ENCODE results near the gene ZDHHC9.
"Not testable (repeated sequence)": the region's sequence is repeated elsewhere in the genome, so short reads cannot be mapped to it uniquely, and the experiment has no call there.

The ZDHHC9 gene
- total RNA-seq, result 3.9 reads per million, percentile 15 among the genes with 10 or more reads in this experiment

- peak; percentile 76 for DNase-seq
Observed at GRCh38 chrX:129843459-129844306, at the start of gene ZDHHC9. ZDHHC9 (minus strand) TSS chrX:129843886; CDS start chrX:129841945, 1,941 bp downstream.

- DNase-seq, result no peak
Observed at GRCh38 chrX:129877401-129877800, 33.7 kb upstream of the ZDHHC9 start.

GRCh38 chrX:129876771-129877305, 33.2 kb upstream of the ZDHHC9 start:
- no peak for DNase-seq

- DNase-seq, result no peak
Observed at GRCh38 chrX:129875669-129876068, 32.0 kb upstream of the ZDHHC9 start.

DNA sequence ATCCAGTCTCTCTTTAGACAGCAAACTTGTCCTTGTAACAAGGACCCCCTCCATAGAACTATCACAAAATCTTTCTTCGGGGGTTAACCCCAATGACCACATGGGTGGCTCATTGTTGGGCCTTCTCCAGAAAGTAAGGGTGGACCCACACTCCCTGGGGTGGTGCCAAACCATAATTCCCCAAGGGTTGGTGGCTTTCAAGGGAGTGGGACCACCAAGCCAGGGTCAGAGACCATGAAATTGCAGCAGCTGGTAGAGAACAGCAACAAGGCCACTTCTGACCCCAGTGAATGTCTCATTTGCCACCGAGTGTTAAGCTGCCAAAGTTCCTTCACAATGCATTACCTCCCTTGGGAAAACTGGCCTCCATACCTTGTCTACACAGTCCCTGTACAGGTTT, 28.8 kb upstream of the ZDHHC9 start:
- DNase-seq, result no peak

DNA sequence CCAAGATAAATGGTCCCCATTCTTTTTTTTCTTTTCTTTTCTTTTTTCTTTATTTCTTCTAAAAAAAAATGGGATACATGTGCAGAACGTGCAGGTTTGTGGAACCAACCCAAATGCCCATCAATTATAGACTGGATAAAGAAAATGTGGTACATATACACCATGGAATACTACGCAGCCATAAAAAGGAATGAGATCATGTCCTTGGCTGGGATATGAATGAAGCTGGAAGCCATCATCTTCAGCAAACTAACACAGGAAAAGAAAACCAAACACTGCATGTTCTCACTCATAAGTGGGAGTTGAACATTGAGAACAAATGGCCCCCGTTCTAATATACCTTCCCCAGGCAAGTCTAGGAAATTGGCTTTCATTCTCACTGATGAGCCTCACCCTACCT, 22.6 kb upstream of the ZDHHC9 start:
- DNase-seq, result not testable (repeated sequence)

DNA sequence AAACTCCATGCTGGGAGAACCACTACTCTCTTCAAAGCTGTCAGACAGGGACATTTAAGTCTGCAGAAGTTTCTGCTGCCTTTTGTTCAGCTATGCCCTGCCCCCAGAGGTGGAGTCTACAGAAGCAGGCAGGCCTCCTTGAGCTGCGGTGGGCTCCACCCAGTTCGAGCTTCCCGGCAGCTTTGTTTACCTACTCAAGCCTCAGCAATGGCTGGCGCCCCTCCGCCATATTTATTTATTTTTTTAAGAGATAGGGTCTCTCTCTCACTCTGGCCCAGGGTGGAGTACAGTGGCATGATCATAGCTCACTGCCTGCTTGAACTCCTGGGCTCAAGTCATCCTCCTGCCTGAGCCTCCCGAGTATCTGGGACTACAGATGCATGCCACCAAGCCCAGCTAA, 15.4 kb upstream of the ZDHHC9 start:
- DNase-seq, result not testable (repeated sequence)

- DNase-seq, result not testable (repeated sequence)
Observed at GRCh38 chrX:129851825-129852224, 8.1 kb upstream of the ZDHHC9 start.

- no peak for DNase-seq
Observed at GRCh38 chrX:129846716-129847115, 3.0 kb upstream of the ZDHHC9 start.

DNA sequence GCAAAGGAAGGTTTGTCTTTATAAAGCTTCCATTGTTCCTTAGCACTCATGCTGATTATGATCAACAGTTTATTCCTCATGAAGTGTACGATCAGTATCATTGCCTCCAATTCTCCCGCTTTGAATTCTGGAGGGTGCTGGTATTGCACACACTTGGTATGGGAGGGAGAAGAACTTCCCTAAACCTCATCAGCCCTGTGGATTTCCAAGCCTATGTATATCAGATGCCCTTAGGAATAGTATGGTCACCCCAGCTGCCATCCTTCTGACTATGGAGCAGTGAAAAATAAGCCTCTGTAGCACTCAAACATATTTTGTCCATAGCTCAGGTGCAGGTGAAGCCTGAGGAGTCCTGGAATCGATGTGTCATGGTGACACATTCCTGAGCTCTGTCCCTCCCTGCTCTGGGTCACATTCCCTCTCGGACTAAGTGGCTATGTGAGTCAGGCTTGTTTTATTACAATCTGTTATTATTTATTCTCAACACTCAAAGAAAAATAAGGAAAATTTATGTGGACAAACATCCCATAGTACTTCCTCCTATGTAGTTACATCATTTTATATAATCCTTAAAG, 2.0 kb upstream of the ZDHHC9 start:
- DNase-seq, result no peak

GRCh38 chrX:129843209-129843458, 552 bp downstream of the ZDHHC9 start:
- DNase-seq, result no peak

- no peak for DNase-seq
Observed at GRCh38 chrX:129842510-129843208, 1.0 kb downstream of the ZDHHC9 start.

DNA sequence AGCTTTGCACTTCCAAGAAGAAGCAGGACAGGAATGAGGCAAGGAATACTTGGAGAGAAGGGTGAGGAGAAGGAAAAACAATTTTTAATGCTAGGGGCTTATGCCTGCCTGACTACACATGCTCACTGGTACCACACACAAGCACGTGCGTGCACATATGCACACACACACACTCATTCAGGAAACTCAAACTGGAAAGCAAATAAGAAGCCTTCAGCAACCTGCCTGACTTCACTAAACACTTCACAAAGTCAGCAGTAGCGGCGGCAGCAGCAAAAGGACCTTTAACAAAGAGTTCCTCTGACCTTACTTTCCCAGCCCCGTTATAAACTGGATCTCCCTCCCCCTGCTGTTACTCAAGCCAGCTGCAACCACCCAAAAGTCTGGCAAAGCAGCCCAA, 3.3 kb downstream of the ZDHHC9 start:
- no peak for DNase-seq

DNA sequence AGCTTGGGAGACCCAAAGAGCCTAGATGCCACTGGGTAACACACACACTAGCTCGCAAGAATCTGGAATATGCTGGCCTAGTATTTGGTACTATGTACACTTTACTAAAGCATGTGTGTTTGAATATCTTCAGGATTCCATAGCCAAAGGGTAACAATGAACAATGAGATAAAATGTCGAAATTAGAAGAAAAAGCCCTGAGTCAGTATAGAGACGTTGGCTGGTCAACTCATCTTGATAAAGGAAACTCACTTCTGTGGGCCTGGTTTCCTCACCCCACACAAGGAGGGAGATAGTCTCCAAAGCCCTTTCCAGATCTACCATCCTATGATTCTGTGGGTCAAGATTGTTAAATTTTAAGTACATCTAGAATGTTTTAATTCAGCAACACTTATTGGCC, 6.9 kb downstream of the ZDHHC9 start:
- DNase-seq, result no peak

GRCh38 chrX:129833153-129833990, 10.3 kb downstream of the ZDHHC9 start:
- no peak for DNase-seq

DNA sequence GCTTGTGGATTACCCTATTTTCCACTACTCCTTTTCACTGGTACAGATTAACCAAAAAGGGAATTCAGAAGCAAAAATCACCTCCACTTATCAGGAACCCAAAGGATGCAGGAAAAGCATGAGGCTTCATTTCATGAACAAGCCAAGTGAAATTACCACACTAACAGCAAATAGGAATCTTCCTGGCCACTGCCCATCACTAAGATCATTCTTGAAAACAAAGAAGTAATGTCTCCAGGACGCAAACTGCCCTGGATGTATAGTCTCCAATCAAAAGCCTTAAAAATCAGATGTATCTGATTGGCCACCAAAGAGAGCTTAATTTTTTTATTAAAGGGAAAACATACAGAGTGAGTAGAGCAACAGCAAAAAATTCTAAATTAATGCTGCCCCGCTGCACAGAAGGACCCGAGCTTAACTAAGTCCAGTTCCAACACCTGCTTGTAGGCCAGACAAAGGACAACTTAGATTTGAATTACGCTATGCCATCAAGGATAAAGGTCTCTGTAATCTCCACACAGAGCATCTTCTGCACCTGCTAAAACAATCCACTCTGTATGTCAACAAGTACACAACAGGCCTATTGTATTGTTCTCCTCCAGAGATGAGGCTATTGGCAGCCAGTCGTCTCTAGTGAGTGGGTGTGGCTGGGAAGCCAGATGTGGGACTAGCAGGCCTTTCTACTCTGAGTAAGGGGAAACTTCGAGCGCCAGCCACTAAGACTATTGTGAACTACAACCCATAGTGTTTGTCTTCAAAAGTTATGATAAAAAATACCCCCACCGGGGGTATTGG, 12.4 kb downstream of the ZDHHC9 start:
- no peak for DNase-seq

DNA sequence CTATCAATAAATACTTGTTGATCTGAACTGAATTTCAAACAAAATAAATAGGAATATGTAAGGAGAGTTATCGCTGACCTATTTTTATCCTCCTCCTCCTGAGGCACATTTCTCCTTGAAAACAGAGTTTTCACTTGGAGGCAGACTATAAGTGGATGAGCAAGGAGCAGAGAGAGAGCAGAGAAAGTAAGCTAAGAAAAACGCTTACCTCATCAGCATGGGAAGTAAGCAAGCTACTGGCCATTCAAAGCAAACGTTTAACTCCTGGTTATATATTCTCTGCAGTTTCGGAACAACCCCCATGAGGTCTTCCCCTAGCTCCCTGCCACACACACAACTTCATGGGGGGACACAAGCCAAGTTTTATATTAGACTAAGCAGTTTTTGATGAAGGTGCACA, 13.2 kb downstream of the ZDHHC9 start:
- DNase-seq, result no peak

DNA sequence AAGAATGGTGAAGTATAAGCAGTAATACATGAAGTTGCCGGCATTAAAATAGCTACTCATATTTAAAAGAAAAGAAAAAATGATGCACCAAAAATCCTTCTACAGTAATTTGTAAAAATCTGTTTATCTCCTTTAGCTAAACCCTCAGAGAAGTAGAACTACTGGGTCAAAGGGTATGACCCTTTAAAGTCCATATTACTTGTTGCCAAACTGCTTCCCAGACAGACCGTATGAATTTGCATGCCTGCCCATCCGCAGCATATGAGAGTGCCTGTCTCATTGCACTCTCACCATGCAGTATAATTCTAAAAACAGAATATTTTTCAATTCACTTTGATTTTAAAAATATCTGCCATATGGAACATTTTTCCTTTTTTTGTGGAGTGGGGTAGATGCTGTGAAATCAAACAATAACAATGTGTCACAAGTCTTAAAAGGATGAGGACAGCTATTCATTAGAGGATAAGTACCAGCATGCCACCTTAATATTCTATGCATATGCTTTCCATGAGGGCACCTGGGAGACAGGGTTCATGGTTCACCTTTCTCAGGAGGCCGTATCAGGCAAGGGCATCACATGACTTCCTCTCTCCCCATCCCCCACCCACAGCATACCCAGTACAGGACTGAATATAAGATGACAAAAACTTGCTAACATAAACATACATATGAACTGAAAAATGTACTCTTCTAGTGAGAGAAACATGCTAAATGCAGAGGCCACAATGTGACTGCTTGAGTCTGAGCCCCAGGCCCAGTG, 17.8 kb downstream of the ZDHHC9 start:
- DNase-seq, result no peak

GRCh38 chrX:129824620-129825019, 19.1 kb downstream of the ZDHHC9 start:
- DNase-seq, result no peak

GRCh38 chrX:129823522-129823921, 20.2 kb downstream of the ZDHHC9 start:
- no peak for DNase-seq

- DNase-seq, result peak; percentile 57
Observed at GRCh38 chrX:129823115-129823514, 20.6 kb downstream of the ZDHHC9 start.

Data from effector CD4-positive, alpha-beta T cell (primary cell).